C4-2B (cell line): ENCODE data around the gene TTL.

Experiments
- CTCF ChIP-seq: fragments of 450-650 bp; conservative IDR thresholded peaks from 2 replicates; pipeline ENCODE4 v1.5.1; 2017; ENCODE audit warnings: mild to moderate bottlenecking
- ZFX ChIP-seq: fragments of 450-650 bp; IDR thresholded peaks from 2 replicates; pipeline ENCODE4 v1.6.1; 2017

DNA sequence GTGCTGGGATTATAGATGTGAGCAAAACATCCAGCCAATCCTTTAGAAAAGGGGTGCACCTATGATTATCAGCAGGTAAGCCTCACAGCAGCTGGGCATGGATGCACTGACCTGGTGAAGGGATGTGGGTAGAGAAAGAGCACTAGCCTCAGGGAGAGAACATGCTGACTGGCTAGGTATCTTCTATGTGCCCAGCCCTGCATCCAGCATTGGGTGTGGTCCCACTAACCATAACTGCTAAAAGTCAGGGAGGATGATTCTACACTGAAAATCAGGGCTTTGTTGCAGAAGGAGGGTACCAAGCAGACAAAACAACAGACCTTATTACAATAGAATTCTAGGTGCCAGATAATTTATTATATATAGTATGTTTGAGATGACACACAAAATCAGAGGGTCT lies 27.4 kb upstream of the TTL start:
- no peak for TF ChIP-seq CTCF
- TF ChIP-seq ZFX, result no peak
